Right forelimb (tissue), 1 donor: ENCODE measurements around the gene TRIO.

Experiments used
- DNase-seq: peaks from one replicate; pipeline ENCODE4 v3.0.0-alpha.2; 2018

Gene TRIO

DNA sequence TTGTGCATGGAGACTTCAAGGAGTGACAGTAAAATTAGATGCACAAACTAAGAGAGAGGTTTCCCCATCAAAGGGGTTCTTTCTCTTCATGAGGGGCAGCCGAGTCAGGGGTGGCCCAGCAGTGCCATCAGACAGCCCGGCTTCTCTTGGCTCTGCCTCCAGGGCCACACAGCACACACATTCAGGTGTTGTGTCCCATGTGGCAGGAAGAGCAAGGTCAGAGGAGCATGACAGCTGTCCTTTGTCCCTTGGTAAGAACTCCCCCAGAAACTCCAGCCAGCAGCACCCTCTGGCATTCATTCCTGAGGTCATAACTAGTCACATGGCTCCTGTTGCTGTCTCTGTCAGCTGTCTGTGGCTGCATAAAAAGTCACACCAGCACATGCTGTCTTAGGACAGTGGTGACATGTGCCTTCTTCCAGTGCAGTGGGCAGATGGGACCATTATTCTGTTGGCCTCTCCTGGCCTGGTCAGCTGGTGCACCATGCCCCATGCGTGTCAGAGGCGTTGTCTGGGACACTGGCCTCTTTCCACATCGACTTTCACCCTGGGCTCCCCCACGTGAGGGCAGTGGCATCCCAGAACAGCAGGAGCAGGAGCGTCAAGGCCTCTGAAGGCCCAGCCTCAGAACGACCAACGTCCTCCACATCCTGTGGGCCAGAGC lies 360.0 kb downstream of the TRIO start:
- peak; percentile 39 for DNase-seq

DNA sequence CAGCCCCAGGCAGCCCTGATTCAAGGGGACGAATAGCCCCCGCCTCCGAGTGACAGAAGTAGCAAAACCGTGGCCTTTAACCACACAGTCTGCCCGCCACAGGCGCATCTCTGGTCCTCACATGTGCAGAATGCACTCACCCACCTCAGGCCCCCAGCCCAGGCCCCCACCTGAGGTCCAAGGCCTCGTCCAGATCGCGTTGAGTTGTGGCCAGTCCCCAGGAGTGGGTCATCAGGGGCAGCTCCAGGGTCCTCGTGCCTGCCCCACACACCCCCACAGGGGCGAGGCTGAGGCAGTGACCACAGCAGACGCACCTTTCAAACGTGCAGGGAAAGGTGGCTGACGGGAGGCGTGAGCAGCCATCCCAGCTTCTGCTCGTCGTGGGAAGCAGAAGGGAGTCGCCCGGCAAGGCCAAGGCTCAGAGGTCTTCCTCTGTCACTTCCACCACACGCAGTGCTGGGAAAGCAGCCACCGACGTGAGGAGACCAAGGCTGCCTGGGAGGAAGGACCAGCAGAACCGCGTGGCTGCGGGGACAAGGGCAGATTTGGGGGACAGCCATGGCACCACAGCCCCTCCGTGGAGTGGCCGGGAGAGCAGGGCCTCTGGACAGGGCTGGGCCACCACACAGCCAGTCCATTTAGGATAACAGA lies 360.7 kb downstream of the TRIO start:
- peak; percentile 38 for DNase-seq

DNA sequence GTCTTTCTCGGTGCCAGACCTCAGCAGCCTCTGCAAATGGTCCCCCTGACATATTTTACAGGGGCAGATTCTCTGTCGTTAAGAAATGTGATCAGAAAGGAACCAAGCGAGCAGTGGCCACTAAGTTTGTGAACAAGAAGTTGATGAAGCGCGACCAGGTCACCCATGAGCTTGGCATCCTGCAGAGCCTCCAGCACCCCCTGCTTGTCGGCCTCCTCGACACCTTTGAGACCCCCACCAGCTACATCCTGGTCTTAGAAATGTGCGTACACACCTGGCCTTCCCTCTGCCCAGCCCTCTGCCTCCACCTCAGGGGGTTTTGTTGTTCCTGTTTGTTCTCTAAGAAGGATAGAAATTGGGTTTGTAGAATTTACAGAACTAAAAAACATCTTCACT lies 361.2 kb downstream of the TRIO start:
- DNase-seq, result peak; percentile 34

DNA sequence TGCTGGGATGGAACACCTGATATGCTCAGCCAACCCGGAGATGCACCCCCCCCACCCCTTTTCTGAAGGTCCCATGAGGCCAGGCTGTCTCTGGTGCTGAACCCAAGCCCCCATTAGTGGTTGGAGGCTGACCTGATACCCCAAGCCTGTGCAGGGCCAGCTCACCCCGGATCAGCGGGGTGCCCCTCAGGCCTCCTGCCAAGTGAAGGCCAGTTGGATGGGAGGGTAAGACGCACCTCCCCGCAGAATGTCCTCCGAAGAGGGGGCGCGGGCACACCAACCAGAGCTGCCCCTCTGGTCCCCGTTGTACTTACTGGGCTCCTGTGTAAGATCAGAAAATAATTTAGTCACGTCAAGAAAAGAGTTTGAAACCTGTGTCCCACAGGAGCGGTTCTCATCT lies 361.7 kb downstream of the TRIO start:
- no peak for DNase-seq

DNA sequence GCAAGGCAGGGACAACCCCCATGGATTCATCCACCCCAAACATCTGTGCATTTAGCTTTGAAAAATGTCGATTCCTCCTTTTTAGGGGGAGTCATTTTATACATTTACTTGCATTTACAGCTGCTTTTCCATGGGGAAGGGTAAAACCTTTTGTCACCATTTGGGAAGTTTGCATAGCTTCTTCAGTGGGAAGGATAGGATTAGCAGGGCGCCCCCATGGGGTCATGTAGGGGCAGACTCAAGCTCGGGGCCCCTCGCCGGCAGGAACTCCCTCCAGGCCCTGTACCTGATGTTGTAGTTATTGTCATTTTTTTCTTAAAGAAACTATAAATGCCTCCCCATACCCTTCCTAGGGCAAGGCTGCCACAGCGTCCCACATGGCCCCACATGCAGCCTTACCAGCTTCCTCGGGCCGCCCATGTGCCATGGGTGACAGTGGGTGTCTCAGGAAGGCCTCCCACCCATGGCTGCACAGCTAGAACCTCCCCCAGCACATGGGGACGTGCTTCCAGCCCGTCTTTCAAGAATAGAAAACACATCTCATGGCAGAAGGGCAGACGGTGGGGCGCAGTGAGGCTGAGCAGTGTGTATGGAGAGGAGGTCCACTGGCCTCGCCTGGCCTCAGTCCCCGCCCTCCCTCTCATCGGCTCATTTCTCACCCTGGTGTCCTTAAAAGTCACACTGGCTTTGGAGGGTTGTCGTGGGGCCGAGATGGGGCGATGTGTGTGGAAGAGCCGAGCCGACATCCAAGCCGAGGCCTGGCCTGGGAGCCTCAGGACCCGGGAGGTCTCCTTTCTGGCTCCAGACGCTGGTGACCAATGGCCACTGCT lies 362.4 kb downstream of the TRIO start:
- DNase-seq, result peak; percentile 20

DNA sequence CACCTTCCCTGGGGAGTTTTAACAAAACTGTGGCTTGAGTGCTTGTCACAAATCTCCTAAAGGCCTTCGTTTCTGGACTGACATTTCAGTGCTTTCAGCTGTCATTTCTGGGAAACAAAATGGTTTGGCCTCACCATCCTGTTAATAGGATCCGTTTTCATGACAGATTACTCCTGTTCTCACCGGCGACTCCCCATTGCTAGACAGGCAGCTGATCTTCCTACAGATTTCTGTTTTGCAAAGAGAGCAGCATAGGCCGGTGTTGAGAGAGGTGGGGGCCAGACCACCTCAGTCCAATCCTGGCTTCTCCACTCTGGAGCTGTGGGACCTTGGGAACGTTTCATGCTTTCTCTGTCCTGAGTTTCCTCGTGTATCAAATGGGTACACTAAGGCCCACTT lies 363.0 kb downstream of the TRIO start:
- no peak for DNase-seq

DNA sequence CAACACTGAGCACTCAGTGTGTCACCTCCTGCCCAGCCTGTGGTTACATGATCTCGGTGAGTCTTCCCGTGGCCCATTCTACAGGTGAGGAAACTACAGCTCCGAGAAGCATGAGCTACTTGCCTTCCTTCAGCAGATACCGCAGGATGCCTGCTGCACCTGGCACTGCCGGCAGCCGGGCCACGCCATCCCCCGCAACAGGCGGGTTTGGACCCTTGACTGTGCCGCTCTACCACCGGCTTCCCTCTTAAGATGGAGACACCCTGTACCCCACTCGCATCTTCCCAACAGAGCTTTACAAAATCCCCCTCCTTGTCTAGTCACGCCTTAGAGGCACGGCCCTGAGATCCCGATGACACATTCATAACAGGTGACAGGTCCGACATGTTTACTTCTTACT lies 363.5 kb downstream of the TRIO start:
- DNase-seq, result no peak

DNA sequence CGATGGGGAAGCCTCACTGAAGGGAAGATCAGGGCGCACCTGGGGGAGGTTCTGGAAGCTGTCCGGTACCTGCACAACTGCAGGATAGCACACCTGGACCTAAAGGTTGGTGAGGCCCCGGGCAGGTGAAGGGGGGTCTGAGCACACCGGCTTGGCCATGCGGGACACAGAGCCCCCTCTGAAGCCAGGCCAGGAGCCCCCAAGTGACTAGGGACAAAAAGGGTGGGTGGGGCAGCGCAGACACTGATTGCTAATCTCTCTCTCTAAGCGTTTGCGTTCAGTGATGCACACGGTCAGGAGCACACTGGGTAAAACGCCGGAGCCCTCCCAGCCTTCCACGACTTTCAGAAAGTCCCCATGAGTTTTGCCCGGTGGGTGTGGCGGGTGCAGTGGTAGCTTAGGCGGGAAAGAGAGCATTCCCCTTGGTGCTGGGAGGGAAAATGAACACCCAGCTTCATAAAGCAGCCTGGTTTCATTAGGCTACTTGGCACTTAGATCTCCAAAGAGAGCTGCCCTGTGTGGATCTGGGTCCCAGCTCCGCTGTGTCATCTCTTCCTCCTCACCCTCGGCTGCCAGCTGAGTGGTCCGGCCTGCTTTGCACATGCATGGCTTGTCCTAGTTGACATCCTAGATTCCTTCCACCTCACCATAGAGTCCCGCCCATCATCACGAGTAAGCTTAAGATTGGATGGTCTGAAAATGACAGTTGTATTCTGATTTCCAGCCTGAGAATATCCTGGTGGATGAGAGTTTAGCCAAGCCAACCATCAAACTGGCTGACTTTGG lies 364.2 kb downstream of the TRIO start:
- DNase-seq, result no peak

DNA sequence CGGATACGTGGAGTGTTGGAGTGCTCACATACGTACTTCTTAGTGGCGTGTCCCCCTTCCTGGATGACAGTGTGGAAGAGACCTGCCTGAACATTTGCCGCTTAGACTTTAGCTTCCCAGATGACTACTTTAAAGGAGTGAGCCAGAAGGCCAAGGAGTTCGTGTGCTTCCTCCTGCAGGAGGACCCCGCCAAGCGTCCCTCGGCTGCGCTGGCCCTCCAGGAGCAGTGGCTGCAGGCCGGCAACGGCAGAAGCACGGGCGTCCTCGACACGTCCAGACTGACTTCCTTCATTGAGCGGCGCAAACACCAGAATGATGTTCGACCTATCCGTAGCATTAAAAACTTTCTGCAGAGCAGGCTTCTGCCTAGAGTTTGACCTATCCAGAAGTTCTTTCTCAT lies 364.9 kb downstream of the TRIO start:
- no peak for DNase-seq

DNA sequence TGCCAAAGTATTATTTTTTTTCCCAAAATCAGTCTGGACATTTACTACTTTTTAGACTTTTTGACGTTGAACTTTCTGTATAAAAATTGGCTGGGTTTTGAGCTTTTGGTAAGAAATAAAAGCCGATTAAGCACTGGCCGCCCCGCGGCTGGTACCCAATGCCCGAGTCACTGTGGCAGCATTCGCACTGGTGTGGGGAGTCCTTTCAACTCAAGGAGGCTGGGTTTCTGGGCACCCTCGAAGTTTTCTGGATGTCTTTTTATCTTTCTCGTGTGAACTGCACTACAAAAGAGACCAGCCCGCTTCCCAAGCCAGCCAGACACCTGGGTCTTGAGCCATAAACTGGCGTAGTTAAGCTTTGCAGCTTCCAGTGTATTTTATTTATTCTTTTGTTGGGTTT lies 366.4 kb downstream of the TRIO start:
- DNase-seq, result no peak

DNA sequence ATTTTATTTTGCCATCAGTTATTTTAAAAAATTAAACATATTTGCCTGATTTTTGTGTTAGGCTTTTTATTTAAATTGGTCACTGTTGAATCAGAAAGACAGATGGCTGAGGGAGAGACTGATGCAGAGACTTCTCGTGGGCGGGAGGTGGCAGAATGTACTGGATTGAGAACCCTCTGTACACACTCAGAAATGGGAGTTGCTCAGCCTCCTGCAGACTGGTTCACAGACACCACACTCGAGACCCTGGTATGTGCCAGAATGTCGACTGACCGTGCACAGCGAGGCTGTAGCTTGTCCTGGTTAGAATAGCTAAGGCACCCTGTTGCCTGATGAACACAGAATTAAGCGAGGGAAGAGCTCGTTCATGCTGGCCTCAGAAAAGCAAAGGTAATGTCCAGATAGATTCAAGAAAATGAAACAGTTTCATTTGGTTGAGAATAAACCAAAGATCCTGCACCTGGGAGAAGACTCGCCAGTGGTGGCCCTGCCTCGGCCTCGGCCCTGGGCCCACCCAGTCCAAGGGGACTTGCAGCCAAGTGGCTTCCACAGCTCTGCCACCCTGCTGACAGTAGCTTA lies 367.1 kb downstream of the TRIO start:
- DNase-seq, result no peak

DNA sequence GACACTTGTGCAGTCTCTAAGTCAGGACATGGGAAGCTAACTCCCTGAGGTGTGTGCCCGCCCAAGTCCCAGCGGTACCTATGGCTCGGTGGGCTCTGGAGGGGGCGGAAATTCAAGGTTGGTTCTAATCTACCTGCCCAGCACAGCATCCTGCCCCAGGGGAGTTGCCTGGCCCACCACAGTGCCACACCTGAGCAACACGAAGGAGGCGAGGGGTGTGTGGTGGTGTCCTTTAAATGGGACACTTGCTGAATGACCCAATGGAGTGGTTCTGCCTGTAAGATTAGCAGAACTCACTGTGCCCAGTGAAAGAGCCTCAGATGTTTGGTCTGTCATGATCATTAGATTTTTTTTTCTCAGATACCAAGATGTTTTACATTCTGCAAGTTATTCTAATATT lies 367.7 kb downstream of the TRIO start:
- no peak for DNase-seq

DNA sequence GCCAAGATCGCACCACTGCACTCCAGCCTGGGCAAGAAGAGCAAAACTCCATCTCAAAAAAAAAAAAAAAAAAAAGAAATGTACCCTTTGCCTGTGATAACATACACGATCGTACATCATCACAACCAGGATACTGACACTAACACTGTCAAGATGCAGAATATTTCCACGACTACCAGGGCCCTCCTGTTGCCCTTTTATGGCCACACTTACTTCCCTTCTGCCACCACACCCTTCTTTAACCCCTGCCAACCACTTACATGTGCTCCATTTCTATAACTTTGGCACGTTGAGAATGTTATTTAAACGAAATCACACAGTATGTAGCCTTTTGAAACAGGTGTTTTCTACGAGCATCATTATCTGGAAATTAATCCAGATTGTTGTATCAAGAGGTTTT lies 369.4 kb downstream of the TRIO start:
- no peak for DNase-seq

DNA sequence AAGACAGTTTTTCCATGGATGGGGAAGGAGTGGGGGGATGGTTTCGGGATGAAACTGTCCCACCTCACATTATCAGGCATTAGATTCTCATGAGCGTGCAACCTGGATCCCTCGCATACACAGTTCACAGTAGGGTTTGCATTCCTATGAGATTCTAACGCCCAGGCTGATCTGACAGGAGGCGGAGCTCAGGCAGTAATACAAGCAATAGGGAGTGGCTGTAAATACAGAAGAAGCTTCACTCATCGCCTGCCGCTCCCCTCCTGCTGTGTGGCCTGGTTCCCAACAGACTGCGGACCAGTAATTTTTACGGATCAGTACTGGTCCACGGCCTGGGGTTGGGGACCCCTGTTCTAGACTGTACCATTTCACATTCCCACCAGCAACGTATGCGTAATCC lies 370.1 kb downstream of the TRIO start:
- DNase-seq, result no peak

DNA sequence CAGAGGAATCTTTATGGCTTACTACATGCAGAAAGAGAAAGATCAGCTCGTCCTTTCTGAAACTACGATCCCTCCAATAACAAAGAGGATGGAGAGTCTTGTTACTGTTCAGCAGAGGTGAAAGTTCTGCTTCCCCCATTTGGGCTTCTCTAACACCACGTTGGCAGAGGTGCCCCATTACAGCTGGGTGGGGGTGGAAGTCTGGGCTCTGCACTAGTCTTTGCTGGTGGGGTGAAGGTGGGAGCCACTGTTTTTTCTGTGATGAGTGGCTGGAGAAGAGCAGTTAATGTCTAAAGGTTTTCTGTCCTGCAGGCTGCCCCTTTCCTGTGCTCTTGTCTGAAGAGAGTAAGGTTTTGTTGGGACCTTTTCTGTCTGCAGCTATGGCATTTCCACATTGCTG lies 373.8 kb downstream of the TRIO start:
- no peak for DNase-seq

DNA sequence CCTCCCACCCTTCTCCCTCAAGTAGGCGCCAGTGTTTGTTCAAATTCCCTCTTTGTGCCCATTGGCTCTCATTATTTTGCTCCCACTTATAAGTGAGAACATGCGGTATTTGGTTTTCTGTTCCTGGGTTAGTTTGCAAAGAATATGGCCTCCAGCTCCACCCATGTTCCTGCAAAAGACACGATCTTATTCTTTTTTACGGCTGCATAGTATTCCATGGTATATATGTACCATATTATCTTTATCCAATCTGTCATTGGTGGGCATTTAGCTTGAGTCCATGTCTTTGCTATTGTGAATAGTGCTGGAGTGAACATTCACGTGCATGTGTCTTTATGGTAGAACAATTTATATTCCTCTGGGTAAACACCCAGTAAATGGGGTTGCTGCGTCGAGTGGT lies 375.5 kb downstream of the TRIO start:
- DNase-seq, result no peak

DNA sequence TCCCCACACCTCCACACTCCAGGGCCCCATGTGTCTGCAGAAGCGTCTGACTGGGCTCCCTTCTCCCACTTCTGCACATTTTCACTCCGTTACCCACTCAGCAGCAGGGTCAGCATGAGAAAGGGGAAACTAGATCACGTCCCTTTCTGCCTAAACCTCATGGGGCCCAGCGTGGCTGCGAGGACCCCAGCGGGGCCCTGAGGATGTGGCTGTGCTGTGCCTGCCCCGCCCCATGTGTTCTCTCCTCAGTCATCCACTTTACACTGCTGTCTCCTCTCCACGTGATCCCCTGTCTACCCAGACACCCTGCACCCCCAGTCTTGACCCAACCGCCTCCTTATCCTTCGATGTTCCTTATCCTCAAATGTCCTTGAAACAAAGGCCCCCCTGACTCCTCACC lies 378.6 kb downstream of the TRIO start:
- DNase-seq, result no peak

DNA sequence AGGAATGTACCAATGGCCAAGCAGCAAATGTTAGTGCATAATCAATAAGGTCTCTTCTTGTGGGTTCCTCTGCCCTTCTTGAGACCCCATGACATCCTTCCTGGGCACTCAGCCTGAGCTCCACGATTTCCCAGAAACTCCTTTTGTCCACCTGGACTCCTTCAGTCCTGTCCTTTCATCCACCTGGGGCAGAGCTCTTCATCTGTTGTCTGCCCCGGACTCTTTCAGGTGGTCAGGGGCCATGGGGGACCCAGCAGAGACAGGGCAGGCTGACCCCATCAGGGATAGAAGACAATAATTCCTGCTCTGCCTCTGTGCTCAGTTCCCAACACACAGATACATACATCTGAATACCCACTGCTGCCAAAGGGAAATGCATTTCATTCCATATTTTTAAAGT lies 379.6 kb downstream of the TRIO start:
- DNase-seq, result no peak

DNA sequence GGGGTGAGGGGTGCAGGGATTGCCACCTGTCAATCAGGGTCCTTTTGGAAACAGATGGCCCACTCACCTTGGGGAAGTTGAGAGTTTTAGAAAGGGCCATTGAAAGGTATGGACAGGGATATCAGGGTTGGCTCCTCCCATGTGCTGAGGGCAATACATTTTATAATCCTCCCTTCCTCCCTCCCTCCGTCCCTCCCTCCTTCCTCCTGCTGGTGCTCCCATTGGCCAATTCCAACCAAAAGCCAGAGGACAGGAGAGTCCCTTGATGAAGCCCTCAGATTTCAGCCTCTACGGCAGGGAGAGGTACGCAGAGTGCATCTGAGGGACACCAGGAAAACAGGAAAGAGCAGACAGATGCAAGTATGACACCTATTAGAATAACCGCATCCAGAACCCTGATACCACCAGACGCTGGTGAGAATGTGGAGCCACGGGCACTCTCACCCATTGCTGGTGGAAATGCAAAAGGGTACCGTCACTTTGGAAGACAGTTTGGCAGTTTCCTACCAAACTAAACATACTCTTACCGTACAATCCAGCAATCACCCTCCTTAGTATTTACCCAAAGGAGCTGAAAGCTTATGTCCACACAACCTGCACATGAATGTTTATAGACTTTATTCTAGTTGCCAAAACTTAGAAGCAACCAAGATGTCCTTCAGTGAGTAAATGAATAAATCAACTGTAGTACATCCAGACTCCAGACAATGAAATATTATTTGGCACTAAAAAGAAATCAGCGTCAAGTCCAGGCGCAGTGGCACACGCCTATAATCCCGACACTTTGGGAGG lies 380.3 kb downstream of the TRIO start:
- no peak for DNase-seq

DNA sequence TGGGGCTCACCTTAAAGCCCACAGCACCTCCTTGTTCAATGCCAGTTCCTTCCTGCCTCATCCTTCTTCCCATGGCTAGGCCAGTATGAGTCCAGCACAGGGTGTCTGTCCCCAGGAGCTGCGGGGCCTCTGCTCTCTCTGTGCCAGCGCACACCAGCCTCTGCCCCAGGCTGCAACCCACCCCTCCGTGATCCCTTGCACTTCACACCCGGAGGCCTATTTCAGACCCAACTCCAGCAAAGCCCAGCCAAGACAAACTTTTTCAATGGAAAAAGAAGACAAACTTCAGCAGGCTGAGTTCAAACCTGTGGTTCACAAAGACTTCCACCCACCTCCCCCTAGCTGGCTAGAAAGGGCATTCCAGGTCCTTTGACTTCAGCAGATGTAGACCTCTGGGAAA lies 382.3 kb downstream of the TRIO start:
- no peak for DNase-seq

DNA sequence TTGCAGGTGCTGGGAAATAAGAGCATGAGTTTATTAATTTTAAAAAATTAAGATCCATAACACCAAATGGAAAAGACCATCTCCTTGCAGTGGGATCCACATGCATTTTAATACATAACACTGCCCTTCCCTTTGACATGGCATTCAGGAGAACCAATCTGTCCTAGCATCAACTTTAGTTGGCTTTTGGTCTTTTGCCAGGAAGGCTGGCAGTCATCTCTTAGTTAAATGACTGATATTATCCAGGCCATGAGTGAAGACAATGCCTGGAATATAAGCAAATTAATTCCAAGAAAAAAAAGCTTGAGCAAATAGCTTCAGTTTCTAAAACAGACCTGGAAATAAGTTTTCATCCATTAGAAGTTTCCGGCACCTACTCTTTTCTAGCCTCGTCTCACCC lies 383.4 kb downstream of the TRIO start:
- DNase-seq, result no peak

DNA sequence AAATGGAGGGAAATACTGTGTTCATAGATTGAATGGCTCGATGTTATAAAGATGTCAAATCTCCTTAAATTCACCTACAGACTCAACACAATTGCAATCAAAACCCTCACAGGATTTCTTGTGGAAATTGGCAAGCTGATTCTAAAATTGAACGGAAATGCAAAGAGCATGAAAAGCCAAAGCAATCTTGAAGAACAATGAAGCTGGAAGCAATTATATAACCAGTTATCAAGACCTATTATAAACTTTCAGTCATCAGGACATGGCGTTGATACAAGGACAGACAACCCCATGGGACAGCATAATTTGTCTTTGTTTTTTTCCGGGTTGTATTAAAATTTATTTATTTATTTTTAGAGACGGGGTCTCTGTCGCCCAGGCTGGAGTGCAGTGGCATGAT lies 385.0 kb downstream of the TRIO start:
- DNase-seq, result no peak
